H1 (cell line): Measurements from ENCODE around the gene ZBTB45. TPM values are rescaled to one million over a fixed set of nuclear protein-coding genes. Genes with fewer than 3 reads are reported as not detected.

Experiments
- CTCF ChIA-PET: fragments of 300-600 bp; sonication (Branson Sonifier 250); formaldehyde crosslinking; loops from one replicate; lab custom pipeline; 2021; ENCODE audit not compliant: partially characterized antibody; lab: Charles Lee
- POLR2A ChIA-PET: fragments of 300-600 bp; sonication (Branson Sonifier 250); formaldehyde crosslinking; loops from one replicate; lab custom pipeline; 2021; ENCODE audit warnings: inconsistent platforms; ENCODE audit not compliant: partially characterized antibody; lab: Charles Lee
- DNase-seq, 2 experiments: peaks; one replicate each; pipeline versions ENCODE4 v3.0.0 to v3.0.0-alpha.2; 2010 to 2022; ENCODE audit warnings: low spot score in 2 of 2, low read depth in 1 of 2, mixed read lengths in 1 of 2
- FAIRE-seq: peaks from 2 replicates; lab custom pipeline; 2011; peaks lifted over from hg19 to GRCh38; lab: Jason Lieb, UNC
- H2AFZ ChIP-seq: 2 replicates; pipeline ENCODE4 v1.8.1; 2012; ENCODE audit warnings: low read length, inconsistent platforms
- H2AK5ac ChIP-seq: 2 replicates; pipeline ENCODE4 v1.6.1; 2013; ENCODE audit warnings: low read depth, low read length
- H2BK120ac ChIP-seq: replicated peaks from 2 replicates; pipeline ENCODE3; 2013; ENCODE audit warnings: low read depth, low read length, inconsistent platforms
- H2BK12ac ChIP-seq: 2 replicates; pipeline ENCODE4 v1.6.1; 2013; ENCODE audit warnings: low read depth, low read length
- H2BK15ac ChIP-seq: 2 replicates; pipeline ENCODE4 v1.6.1; 2013; ENCODE audit warnings: low read length
- H2BK20ac ChIP-seq: 2 replicates; pipeline ENCODE4 v1.6.1; 2013; ENCODE audit warnings: low read length
- H2BK5ac ChIP-seq: 2 replicates; pipeline ENCODE4 v1.6.1; 2013; ENCODE audit warnings: low read depth, low read length
- H3K14ac ChIP-seq: 2 replicates; pipeline ENCODE4 v1.6.1; 2013; ENCODE audit warnings: inconsistent platforms; ENCODE audit not compliant: insufficient read length
- H3K18ac ChIP-seq: 2 replicates; pipeline ENCODE4 v1.6.1; 2013; ENCODE audit warnings: low read length; ENCODE audit errors: extremely low read depth
- H3K23ac ChIP-seq: 2 replicates; pipeline ENCODE4 v1.6.1; 2013; ENCODE audit warnings: inconsistent platforms; ENCODE audit not compliant: insufficient read length
- H3K23me2 ChIP-seq: 2 replicates; pipeline ENCODE4 v1.6.1; 2013; ENCODE audit warnings: low read depth, low read length
- H3K27ac ChIP-seq: 2 replicates; pipeline ENCODE4 v1.6.1; 2011; ENCODE audit warnings: low read depth, low read length, inconsistent platforms
- H3K27me3 ChIP-seq, 4 experiments: replicated peaks in 1 of 4; 1 replicate in 1 of 4; 2 replicates in 3 of 4; pipeline versions ENCODE4 v1.6.1 to v1.8.1; 2011 to 2013; ENCODE audit warnings: low read length in 3 of 4, mild to moderate bottlenecking in 3 of 4, inconsistent platforms in 2 of 4, mixed read lengths in 2 of 4, moderate library complexity in 1 of 4; ENCODE audit not compliant: control insufficient read depth in 3 of 4, insufficient read depth in 3 of 4; ENCODE audit errors: extremely low read depth in 1 of 4
- H3K36me3 ChIP-seq, 4 experiments: 2 replicates each; pipeline versions ENCODE4 v1.6.1 to v1.8.1; 2011 to 2013; ENCODE audit warnings: mild to moderate bottlenecking in 4 of 4, low read length in 3 of 4, moderate library complexity in 2 of 4, control low read depth in 1 of 4, inconsistent platforms in 1 of 4; ENCODE audit not compliant: insufficient read depth in 4 of 4, control insufficient read depth in 2 of 4
- H3K4ac ChIP-seq: replicated peaks from 2 replicates; pipeline ENCODE3; 2013; ENCODE audit warnings: low read length, low read depth, mixed read lengths, inconsistent platforms; ENCODE audit not compliant: insufficient read length
- H3K4me1 ChIP-seq, 4 experiments: replicated peaks in 1 of 4; 1 replicate in 1 of 4; 2 replicates in 3 of 4; pipeline versions ENCODE4 v1.6.1 to v1.8.1; 2011 to 2013; ENCODE audit warnings: low read length in 3 of 4, inconsistent platforms in 2 of 4, mixed read lengths in 1 of 4; ENCODE audit not compliant: insufficient read depth in 4 of 4, control insufficient read depth in 3 of 4
- H3K4me2 ChIP-seq, 2 experiments: 2 replicates each; pipeline versions ENCODE4 v1.6.1 to v1.8.1; 2011 to 2013; ENCODE audit warnings: low read depth in 2 of 2, low read length in 2 of 2, control low read depth in 1 of 2, inconsistent platforms in 1 of 2, mild to moderate bottlenecking in 1 of 2; ENCODE audit not compliant: insufficient read depth in 1 of 2
- H3K4me3 ChIP-seq, 4 experiments: fragments of 200-600, 300-600 bp in 1 of 4; sonication (generic), shearing (Covaris generic), sonication (Bioruptor Twin) in 1 of 4; 2 replicates each; pipeline versions ENCODE4 v1.5.1 to v1.8.1; 2011 to 2016; ENCODE audit warnings: low read length in 4 of 4, low read depth in 3 of 4, control low read depth in 2 of 4, inconsistent platforms in 2 of 4, mild to moderate bottlenecking in 2 of 4, mixed read lengths in 1 of 4, moderate library complexity in 1 of 4; ENCODE audit not compliant: insufficient read depth in 2 of 4; ENCODE audit errors: extremely low read depth in 1 of 4
- H3K56ac ChIP-seq: replicated peaks from 2 replicates; pipeline ENCODE3; 2013; ENCODE audit warnings: low read depth, mild to moderate bottlenecking, mixed read lengths, low read length, inconsistent platforms; ENCODE audit not compliant: insufficient read length
- H3K79me1 ChIP-seq: 2 replicates; pipeline ENCODE4 v1.6.1; 2013; ENCODE audit warnings: low read depth, low read length, control low read depth
- H3K79me2 ChIP-seq, 2 experiments: 2 replicates each; pipeline versions ENCODE4 v1.6.1 to v1.8.1; 2012 to 2013; ENCODE audit warnings: low read length in 2 of 2, mild to moderate bottlenecking in 2 of 2, inconsistent platforms in 1 of 2; ENCODE audit not compliant: insufficient read depth in 2 of 2, control insufficient read depth in 1 of 2
- H3K9ac ChIP-seq, 4 experiments: replicated peaks in 1 of 4; 1 replicate in 1 of 4; 2 replicates in 3 of 4; pipeline versions ENCODE4 v1.6.1 to v1.8.1; 2011 to 2013; ENCODE audit warnings: low read depth in 3 of 4, low read length in 3 of 4, control low read depth in 2 of 4, mild to moderate bottlenecking in 2 of 4, moderate library complexity in 2 of 4, inconsistent platforms in 1 of 4; ENCODE audit errors: extremely low read depth in 1 of 4
- H3K9me3 ChIP-seq, 2 experiments: 2 replicates each; pipeline versions ENCODE4 v1.6.1 to v1.8.1; 2012 to 2013; ENCODE audit warnings: mild to moderate bottlenecking in 2 of 2, moderate library complexity in 2 of 2, control low read depth in 1 of 2, inconsistent platforms in 1 of 2, low read depth in 1 of 2, low read length in 1 of 2, mixed read lengths in 1 of 2; ENCODE audit not compliant: insufficient read depth in 2 of 2
- H4K20me1 ChIP-seq, 2 experiments: replicated peaks in 1 of 2; 2 replicates each; pipeline versions ENCODE3 to v1.8.1; 2011 to 2013; ENCODE audit warnings: inconsistent platforms in 2 of 2, low read length in 2 of 2, mild to moderate bottlenecking in 1 of 2; ENCODE audit not compliant: insufficient read depth in 2 of 2, control insufficient read depth in 1 of 2
- H4K5ac ChIP-seq: 2 replicates; pipeline ENCODE4 v1.6.1; 2013; ENCODE audit warnings: low read length, low read depth, mixed read lengths, inconsistent platforms; ENCODE audit not compliant: insufficient read length
- H4K8ac ChIP-seq: 2 replicates; pipeline ENCODE4 v1.8.0; 2013; ENCODE audit warnings: mild to moderate bottlenecking, moderate library complexity, low read length, inconsistent platforms; ENCODE audit not compliant: insufficient read depth; ENCODE audit errors: extremely low read depth
- H4K91ac ChIP-seq: replicated peaks from 2 replicates; pipeline ENCODE3; 2013; ENCODE audit warnings: low read length, mixed read lengths, inconsistent platforms; ENCODE audit not compliant: insufficient read length
- ASH2L ChIP-seq: fragments of 200-600, 300-600 bp; sonication (generic); IDR thresholded peaks from one replicate; pipeline ENCODE4 v1.7.1; 2017; ENCODE audit warnings: low read length
- KDM4A ChIP-seq: IDR thresholded peaks from one replicate; pipeline ENCODE4 v1.7.1; 2012; ENCODE audit warnings: low read depth, mild to moderate bottlenecking, moderate library complexity, low read length, inconsistent platforms; ENCODE audit not compliant: severe bottlenecking
- PHF8 ChIP-seq: fragments of 200-600 bp; sonication (generic); conservative IDR thresholded peaks from 2 replicates; pipeline ENCODE4 v1.7.1; 2012; ENCODE audit warnings: low read depth, mild to moderate bottlenecking, inconsistent platforms, low read length, moderate library complexity
- RAD21 ChIP-seq, 2 experiments: IDR thresholded peaks in 1 of 2; conservative IDR thresholded peaks in 1 of 2; 2 replicates each; pipeline ENCODE4 v1.6.1; 2011; ENCODE audit warnings: low read depth in 2 of 2, low read length in 2 of 2, improper control_type of control experiment in 1 of 2, inconsistent platforms in 1 of 2, mild to moderate bottlenecking in 1 of 2, moderate library complexity in 1 of 2
- RNF2 ChIP-seq: fragments of 200-900, 300-1000 bp; sonication (generic); IDR thresholded peaks from 2 replicates; pipeline ENCODE4 v1.7.1; 2016; ENCODE audit warnings: borderline replicate concordance, low read depth, mild to moderate bottlenecking, antibody characterized with exemption, low read length; ENCODE audit not compliant: poor library complexity, severe bottlenecking; ENCODE audit errors: missing control alignments
- SP2 ChIP-seq: IDR thresholded peaks from 2 replicates; pipeline ENCODE4 v1.6.1; 2012; ENCODE audit warnings: mild to moderate bottlenecking, low read length, inconsistent platforms
- USF2 ChIP-seq: IDR thresholded peaks from 2 replicates; pipeline ENCODE4 v1.6.1; 2011; ENCODE audit warnings: low read length, improper control_type of control experiment
- WGBS, 2 experiments: shearing (Covaris generic) in 1 of 2; methylation state at CpG; one replicate each; pipeline versions ENCODE4 v1.1.6 to v1.1.7; 2013 to 2015; ENCODE audit warnings: low lambda C conversion rate in 2 of 2, mixed read lengths in 2 of 2, inconsistent platforms in 1 of 2, low coverage in 1 of 2, missing lambda C conversion rate in 1 of 2; ENCODE audit not compliant: insufficient replicate concordance in 2 of 2, insufficient coverage in 1 of 2, insufficient read length in 1 of 2; ENCODE audit errors: extremely low coverage in 1 of 2, missing lambda C conversion rate in 1 of 2; 5-methylcytosine and 5-hydroxymethylcytosine counted together
- polyA plus RNA-seq, 7 experiments: library from polyadenylated mRNA; depleted of rRNA in 3 of 7; stranded (reverse) in 5 of 7; unstranded in 2 of 7; fragments of >200 nt in 5 of 7; fragments of 200-250 nt in 2 of 7; gene quantifications; 1 replicate in 5 of 7; 2 replicates in 1 of 7; 4 replicates in 1 of 7; pipeline versions ENCODE4 v1.2.1 to v1.2.3, GENCODE V29; 2011 to 2013; ENCODE audit warnings: missing spikeins in 2 of 7, mixed read lengths in 2 of 7
- total RNA-seq: library from RNA; stranded (reverse); fragmentation: NEBNext Ultra II Directional; extraction: Animal tissue kit (Norgen Biotek cat#: 25700); gene quantifications from 2 replicates; pipeline ENCODE4 v1.2.1, GENCODE V29; 2021
- TF ChIP-seq, protein P1 (sequence below): IDR thresholded peaks from 2 replicates; pipeline ENCODE4 v1.6.1; 2012; ENCODE audit warnings: low read length, inconsistent platforms

ZBTB45 gene
- total and polyA plus RNA-seq, 2 of the 8 experiments (the other 6 are each of a cell fraction or from before 2014, with no cell fraction given) = 16.9 to 17.2 TPM

GRCh38 chr19:58468216-58468839 is 51.3 kb downstream of the ZBTB45 start:
- 83% methylated on average over 5 of the region's 5 CpGs; no CpG with 5 or more reads in 1 of the 2 experiments for WGBS, 2 experiments
- Histone ChIP-seq H4K5ac (no peak overlapping the region), H3K79me2 (no peaks in the 10 kb centered on the region), H2BK15ac (no peak overlapping the region), H3K4me1 (no peaks in the 10 kb centered on the region), H3K56ac (no peak overlapping the region), H2BK20ac (no peak overlapping the region), H3K79me1 (peaks cover 6% of the 10 kb centered on the region; the same call in 1 of the 2 replicates), H4K91ac (no peak overlapping the region), H3K4me2 (peak overlapping the region; percentile 42 to 54; a peak in 2 of 4 replicates), H3K27ac (no peak overlapping the region), H3K14ac (no peak overlapping the region), H3K9me3 (no peaks in the 10 kb centered on the region), H3K23ac (no peak overlapping the region), H2BK5ac (no peak overlapping the region), H4K8ac (peak overlapping the region; percentile 51; the same call in 1 of the 2 replicates), H2AK5ac (no peak overlapping the region), H4K20me1 (peaks cover 3 to 12% of the 10 kb centered on the region in 2 experiments), H3K9ac (no peak overlapping the region; a peak in 1 of 7 replicates), H3K4ac (no peak overlapping the region), H2BK12ac (no peak overlapping the region), H2AFZ (no peak overlapping the region), H3K18ac (no peak overlapping the region), H3K23me2 (peaks cover 8% of the 10 kb centered on the region; the same call in 1 of the 2 replicates), H2BK120ac (no peak overlapping the region), H3K4me3 (peak overlapping the region in 1 of 4 experiments; percentile 6; a peak in 1 of 8 replicates), H3K27me3 (no peaks in the 10 kb centered on the region), H3K36me3 (peaks cover 2 to 7% (median 4%) of the 10 kb centered on the region in 4 experiments; a peak in 5 of 8 replicates)
- POLR2A ChIA-PET = interaction anchor here (1.3 to 1.7 kb wide), 2 partner anchors 8 to 73 kb away, joined by 4 to 7 read pairs; partner anchors contain the start of gene RNF225
- no peak for FAIRE-seq
- no peak for DNase-seq
- CTCF ChIA-PET = interaction anchor here (1.4 to 1.6 kb wide), 2 partner anchors 10 to 51 kb away, joined by 3 to 4 read pairs; no protein-coding TSS in a partner anchor
- TF ChIP-seq PHF8 (no peak), RAD21 (IDR thresholded peaks at IDR 0.05 in 1 of 2, conservative IDR thresholded peaks at IDR 0.05 in 1 of 2; ENCODE audit: low read depth in 2 of 2, low read length in 2 of 2) (no peak), SP2 (no peak), RNF2 (no peak), ASH2L (no peak), USF2 (no peak), KDM4A (no peak)
- TF ChIP-seq, protein P1, sequence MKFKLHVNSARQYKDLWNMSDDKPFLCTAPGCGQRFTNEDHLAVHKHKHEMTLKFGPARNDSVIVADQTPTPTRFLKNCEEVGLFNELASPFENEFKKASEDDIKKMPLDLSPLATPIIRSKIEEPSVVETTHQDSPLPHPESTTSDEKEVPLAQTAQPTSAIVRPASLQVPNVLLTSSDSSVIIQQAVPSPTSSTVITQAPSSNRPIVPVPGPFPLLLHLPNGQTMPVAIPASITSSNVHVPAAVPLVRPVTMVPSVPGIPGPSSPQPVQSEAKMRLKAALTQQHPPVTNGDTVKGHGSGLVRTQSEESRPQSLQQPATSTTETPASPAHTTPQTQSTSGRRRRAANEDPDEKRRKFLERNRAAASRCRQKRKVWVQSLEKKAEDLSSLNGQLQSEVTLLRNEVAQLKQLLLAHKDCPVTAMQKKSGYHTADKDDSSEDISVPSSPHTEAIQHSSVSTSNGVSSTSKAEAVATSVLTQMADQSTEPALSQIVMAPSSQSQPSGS = no peak
